Measurements from ENCODE around the gene ZNF358. TPM values are rescaled to one million over a fixed set of nuclear protein-coding genes. Genes with fewer than 3 reads are reported as not detected.

Gene ZNF358
- total RNA-seq, 1 donor from 2014 or later: 27.1 TPM

DNA sequence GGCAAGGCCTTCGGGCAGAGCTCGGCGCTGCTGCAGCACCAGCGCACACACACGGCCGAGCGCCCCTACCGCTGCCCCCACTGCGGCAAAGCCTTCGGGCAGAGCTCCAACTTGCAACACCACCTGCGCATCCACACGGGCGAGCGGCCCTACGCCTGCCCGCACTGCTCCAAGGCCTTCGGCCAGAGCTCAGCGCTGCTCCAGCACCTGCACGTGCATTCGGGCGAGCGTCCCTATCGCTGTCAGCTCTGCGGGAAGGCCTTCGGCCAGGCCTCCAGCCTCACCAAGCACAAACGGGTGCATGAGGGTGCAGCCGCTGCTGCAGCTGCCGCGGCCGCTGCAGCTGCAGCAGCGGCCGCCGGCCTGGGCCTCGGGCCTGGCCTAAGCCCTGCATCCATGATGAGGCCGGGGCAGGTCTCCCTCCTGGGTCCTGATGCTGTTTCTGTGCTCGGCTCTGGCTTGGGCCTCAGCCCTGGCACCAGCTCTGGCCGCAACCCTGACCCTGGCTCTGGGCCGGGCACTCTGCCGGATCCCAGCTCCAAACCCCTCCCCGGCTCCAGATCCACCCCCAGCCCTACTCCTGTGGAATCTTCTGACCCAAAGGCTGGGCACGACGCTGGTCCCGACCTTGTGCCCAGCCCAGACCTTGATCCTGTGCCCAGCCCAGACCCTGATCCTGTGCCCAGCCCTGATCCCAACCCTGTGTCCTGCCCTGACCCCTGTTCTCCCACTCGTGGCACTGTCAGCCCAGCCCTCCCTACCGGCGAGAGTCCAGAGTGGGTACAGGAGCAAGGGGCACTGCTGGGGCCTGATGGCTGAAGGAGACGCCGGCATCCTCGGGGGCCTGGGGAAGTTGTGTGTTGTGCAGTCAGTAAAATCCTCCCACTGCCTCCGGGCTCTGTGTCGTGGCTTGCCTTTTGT lies 4.5 kb downstream of the ZNF358 start:
- DNase-seq (ENCODE audit: low read depth): no peak

DNA sequence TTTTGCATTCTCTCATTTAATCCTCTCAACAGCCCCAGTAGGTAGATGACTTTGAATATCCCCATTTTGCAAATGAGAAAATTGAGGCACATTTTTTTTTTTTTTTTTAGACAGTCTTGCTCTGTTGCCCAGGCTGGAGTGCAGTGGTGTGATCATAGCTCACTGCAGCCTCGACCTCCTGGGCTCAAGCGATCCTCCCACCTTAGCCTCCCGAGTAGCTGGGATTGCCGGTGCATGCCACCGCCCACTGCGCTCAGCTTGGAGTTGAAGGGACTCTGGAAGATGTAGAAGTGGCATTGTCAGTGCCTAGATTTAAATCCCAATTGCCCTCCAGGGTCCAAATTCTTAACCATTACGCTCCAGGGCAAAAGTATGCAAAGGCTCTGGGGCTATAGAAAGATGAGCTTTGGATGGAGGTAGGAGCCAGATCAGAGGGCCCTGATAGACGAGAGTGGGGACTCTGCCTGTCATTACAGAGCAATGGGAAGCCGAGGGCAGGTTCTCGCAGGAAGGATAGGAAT lies 5.7 kb downstream of the ZNF358 start:
- DNase-seq (ENCODE audit: low read depth): no peak

DNA sequence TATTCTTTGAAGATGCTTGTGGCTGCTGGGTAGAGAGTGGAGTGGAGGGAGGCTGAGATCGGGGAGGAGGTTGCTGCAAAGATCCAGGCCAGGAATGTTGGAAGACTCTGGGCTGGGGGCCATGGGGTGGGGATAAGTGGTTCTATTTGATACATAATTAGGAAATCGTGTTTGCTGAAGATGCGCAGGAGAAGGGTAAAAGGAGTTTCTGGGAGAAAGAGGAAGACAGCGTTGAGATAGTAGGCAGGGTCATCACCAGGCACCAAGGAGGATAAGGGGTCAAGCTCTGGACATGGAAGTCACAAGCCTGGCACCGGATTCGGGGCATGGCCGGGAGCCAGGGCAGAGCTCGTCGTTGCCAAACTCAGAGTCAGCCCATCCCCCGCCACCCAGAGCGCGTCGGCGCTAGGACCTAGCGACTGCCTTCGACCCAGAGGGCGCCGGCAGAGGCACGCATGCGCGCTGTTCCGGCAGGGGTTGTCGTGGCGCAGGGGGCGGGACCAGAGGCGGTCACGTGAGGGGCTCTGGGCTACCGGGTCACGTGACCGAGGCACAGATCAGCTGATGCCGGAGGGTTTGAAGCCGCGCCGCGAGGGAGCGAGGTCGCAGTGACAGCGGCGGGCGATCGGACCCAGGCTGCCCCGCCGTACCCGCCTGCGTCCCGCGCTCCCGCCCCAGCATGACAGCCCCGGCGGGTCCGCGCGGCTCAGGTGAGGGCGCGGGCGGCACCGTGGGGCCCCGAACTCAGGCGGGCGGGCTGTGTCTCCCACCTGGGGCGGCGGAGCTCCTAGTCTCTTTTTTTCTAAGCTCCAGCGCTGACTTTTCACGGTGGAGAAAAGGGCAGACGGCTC lies 6.4 kb downstream of the ZNF358 start, which contains the start of gene MCOLN1:
Gene MCOLN1 (plus strand): TSS at position 553 of the 851 bp plus-strand sequence. CDS start 127 bp downstream, at position 680.
- peak; percentile 86 for DNase-seq (ENCODE audit: low read depth)

DNA sequence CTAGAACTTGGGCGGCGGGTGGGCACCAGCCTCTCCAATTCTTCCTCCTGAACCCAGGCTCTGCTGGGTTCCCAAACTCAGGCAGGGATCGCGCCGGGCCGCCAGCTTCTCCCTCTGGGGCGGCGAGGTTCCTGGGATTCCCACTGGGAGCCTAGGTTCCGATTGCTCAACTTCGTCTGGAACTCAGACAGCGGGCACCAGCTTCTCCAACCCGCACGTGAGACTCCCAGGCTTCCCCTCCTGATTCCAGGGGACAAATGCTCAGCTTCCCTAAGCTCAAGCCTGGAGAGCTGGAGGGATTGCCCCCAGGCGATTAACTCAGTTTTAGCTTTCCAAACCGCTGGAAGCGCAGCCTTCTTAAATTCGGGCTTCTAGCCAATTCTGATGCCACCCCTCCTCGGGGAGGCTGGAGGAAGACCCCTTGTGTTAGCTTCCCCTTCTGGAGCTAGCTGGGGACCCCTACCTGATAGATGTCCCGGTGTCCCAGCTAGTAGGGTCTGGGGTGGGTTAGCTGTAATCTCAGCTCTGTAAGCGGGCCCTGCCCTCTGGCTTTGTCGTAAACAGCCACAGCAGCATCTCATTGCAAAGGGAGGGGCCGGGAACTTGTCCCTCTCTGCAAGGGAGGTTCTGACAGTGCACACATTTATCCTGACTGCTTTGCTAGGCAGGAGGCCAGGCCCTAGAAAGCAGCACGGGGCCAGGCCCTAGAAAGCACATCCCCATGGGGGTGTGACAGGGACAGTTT lies 7.2 kb downstream of the ZNF358 start:
- peak; percentile 9 for DNase-seq (ENCODE audit: low read depth)

DNA sequence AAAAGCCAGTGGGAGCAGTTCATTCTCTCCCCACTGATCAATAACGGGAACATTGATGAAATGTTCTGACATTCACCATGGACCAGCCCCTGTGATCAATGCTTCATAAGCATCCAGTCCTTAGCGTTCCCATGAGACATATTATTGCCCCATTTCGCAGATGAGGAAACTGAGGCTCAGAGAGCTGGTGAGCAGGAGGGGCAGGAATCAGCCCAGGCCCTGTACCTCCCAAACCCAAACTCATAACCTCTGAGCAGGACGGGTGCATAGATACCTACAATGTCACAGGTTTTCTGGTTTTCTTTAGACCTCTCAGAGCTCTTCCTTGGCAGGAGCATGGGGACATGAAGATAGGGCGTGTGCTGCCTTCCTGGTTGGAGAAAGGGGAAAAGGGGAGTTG lies 8.6 kb downstream of the ZNF358 start:
- no peak for DNase-seq (ENCODE audit: low read depth)

DNA sequence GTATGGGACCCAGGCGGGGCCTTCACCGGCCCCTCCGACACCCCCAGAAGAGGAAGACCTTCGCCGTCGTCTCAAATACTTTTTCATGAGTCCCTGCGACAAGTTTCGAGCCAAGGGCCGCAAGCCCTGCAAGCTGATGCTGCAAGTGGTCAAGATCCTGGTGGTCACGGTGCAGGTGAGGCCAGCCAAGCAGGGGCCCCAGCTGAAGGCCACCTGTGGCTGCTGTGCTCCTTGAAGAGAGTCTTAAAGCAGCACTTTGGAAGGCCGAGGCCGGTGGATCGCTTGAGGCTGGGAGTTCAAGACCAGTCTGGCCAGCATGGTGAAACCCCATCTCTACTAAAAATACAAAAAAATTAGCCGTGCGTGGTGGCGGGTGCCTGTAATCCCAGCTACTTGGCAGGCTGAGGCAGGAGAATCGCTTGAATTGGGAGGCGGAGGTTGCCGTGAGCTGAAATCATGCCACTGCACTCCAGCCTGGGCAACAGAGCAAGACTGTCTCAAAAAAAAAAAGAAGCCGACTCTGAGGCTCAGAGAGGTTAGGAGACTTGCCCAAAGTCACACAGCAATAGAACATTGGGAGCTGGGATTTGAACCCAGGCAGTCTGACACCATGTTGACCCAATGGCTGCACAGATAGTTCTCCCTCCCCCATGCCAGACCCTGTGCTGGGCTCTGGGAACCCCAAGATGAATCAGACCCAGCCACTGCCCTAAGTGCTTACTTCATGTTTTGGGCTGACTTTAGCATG lies 9.3 kb downstream of the ZNF358 start:
- DNase-seq (ENCODE audit: low read depth): no peak

DNA sequence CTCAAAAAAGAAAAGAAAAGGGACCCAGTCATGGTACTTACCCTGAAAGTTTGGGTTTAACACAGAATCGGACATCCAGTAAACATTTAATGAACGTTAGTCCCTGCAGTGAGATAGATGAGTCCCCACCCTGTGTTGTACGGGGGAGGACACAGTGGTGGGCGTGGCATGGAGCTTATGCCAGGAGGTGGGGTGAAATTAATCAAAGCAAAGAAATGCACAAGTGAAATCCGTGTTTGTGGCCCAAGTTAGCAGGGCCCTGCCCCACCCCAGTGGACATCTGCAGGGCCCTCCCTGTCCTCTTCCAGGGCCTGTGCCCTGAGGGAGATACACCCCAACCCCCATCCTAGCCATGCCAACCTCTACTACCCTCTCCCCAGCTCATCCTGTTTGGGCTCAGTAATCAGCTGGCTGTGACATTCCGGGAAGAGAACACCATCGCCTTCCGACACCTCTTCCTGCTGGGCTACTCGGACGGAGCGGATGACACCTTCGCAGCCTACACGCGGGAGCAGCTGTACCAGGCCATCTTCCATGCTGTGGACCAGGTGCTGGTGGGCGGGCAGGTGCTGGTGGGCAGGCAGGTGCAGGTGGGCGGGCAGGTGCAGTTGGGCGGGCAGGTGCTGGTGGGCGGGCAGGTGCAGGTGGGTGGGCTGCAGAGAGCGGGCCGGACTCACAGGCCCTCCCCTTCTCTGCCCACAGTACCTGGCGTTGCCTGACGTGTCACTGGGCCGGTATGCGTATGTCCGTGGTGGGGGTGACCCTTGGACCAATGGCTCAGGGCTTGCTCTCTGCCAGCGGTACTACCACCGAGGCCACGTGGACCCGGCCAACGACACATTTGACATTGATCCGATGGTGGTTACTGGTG lies 10.4 kb downstream of the ZNF358 start:
- DNase-seq (ENCODE audit: low read depth): no peak

DNA sequence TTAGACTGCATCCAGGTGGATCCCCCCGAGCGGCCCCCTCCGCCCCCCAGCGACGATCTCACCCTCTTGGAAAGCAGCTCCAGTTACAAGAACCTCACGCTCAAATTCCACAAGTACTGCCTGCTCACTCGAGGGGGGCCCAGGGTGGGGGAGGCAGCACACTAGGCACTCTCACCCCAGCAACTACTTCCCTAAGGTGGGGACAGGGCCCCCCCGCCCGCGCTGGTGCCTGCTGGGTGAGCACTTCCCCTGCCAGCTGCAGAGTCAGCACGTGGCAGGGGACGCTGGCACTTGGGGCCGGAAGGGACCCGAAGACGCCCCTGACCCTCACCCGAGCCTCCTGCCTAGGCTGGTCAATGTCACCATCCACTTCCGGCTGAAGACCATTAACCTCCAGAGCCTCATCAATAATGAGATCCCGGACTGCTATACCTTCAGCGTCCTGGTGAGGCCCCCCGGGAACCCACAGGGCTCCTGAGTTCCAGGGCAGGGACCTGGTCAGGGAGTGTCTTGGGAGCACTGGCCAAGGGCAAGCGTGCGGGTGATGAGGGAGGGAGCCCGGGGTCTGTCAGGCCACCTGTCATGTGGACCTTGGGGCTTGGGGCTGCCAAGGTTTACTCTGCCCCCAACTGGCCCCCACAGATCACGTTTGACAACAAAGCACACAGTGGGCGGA lies 11.8 kb downstream of the ZNF358 start:
- no peak for DNase-seq (ENCODE audit: low read depth)

DNA sequence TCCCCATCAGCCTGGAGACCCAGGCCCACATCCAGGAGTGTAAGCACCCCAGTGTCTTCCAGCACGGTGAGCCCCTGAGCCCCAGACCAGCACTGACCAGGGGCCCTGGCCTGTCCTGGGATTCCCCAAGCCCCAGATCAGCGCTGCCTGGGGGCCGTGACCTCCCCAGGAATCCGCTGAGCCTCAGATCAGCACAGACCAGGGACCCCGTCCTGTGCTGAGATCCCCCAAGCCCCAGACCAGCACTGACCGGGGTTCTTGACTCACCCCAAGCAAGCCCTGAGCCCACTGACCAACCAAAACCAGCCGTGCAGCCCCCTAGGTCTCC lies 12.3 kb downstream of the ZNF358 start:
- no peak for DNase-seq (ENCODE audit: low read depth)

DNA sequence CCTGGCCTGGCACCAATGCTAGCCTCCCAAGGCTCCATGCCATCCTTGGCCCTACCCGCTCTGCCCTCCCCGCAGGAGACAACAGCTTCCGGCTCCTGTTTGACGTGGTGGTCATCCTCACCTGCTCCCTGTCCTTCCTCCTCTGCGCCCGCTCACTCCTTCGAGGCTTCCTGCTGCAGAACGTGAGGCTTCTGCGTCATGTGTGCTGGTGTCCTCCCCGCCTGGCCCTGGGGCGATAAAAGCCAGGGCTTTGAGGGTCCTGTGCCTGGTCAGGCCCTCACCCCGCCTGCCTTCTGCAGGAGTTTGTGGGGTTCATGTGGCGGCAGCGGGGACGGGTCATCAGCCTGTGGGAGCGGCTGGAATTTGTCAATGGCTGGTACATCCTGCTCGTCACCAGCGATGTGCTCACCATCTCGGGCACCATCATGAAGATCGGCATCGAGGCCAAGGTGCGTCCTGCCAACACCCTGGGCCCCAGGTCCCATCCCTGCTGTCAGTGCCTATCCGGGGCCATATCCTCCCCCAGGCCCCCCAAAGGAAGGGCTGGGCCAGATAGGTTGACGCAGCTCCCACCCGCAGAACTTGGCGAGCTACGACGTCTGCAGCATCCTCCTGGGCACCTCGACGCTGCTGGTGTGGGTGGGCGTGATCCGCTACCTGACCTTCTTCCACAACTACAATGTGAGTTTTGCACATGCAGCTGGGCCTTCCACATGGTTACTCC lies 12.8 kb downstream of the ZNF358 start:
- no peak for DNase-seq (ENCODE audit: low read depth)

DNA sequence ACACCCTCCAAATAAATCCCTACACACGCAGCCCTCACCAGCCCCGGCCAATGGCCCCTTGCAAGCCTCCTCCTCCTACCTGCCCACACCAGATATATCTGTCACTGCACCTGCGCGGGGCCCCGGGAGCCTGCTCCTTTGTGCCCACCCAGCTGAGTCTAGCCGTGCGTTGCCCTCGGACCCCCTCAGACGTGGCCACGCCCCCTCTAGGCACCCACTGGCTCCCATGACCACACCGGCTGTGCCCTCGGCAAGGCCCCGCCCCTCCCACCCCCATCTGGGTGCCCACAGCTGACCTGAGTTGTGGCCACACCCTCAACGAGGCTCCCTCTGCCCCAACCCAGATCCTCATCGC lies 13.3 kb downstream of the ZNF358 start:
- no peak for DNase-seq (ENCODE audit: low read depth)

DNA sequence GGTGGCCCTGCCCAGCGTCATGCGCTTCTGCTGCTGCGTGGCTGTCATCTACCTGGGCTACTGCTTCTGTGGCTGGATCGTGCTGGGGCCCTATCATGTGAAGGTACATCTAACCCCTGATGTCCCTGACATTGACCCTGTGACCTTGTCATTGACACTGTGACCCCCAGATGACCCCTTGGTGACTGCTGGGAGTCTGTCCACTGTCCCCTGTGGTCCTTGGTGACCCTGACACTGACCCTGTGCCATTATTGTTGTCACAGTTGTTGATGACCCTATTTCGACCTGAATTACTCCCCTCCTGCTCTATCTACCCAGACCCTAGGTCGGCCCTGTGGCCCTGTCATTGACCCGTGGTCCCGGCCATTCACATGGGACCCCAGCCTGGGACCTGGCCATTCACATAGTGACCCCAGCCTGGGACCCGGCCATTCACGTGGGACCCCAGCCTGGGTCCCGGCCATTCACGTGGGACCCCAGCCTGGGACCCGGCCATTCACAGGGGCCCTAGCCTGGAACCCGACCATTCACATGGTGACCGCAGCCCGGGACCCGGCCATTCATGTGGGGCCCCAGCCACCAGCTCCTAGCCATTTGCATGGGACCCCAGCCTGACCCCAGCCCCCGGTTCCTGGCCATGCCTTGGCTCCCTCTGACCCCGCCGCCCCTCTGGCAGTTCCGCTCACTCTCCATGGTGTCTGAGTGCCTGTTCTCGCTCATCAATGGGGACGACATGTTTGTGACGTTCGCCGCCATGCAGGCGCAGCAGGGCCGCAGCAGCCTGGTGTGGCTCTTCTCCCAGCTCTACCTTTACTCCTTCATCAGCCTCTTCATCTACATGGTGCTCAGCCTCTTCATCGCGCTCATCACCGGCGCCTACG lies 13.9 kb downstream of the ZNF358 start:
- DNase-seq (ENCODE audit: low read depth): no peak

DNA sequence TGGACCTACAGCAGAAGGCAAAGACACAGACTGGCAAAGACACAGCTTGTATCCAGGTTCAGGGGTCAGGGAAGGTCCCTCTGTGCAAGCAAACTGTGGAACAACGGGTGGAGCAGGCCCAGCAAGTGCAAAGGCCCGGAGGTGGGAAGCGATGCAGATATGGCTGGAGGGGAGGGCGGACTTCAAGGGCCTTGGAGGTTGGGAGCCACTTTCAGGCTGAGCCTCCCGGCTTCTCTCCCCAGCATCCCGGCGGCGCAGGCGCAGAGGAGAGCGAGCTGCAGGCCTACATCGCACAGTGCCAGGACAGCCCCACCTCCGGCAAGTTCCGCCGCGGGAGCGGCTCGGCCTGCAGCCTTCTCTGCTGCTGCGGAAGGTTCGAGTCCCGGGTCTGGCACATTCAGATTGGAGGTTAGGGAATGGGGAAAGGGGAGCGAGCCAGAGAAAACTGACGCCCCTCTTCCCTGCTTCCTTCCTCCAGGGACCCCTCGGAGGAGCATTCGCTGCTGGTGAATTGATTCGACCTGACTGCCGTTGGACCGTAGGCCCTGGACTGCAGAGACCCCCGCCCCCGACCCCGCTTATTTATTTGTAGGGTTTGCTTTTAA lies 17.5 kb downstream of the ZNF358 start:
- DNase-seq (ENCODE audit: low read depth): no peak

DNA sequence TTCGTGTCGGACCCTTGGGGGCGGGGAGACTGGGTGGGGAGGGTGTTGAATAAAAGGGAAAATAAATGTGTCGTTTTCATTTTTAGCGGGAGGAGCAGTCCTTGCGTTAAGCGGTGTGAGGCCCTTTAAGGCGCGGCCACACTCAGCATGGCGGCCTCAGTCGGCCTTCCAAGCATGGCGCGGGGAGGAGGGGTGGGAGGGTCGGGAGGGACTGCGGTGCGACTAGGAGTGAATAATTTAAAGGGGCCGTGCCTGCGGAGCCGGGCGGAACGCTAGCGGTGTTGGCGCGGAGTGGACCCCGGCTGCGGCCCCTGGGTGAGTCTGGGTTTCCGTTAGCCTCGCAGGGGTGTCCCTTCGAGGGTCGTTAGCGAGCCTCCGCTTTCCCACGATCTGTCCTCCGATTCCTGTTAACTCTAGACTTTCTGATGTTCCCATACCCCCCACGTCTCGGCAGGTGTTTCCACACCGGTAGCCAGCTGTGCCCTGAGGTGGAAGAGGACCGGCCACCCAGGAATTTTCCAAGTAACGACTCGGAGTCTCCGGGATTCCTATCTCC lies 18.1 kb downstream of the ZNF358 start:
- peak; percentile 70 for DNase-seq (ENCODE audit: low read depth)

DNA sequence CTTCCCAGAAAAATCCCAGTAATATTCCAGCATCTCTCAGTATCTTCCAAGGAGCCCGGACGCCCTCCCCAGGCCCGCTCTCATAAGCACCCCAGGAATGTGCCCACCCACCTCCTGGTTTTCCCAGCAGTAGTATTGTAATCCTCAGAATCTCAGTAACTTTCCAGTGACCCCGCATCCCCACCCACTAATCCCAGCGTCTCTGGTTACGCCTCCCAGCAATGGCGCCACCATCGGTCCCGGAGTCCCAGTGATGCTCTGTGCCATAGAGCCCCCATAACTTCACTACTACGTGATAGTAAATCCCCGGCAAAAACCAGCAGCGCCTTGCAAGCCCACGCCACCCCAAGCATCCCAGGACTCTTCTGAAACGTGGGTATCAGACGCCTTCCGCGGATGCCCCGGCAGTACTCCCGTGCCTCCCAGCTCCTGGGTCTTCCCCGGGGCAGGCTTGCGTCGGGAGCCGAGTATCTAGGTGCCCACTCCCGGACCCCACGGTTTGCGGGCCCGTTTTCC lies 18.7 kb downstream of the ZNF358 start:
- peak; percentile 67 for DNase-seq (ENCODE audit: low read depth)

DNA sequence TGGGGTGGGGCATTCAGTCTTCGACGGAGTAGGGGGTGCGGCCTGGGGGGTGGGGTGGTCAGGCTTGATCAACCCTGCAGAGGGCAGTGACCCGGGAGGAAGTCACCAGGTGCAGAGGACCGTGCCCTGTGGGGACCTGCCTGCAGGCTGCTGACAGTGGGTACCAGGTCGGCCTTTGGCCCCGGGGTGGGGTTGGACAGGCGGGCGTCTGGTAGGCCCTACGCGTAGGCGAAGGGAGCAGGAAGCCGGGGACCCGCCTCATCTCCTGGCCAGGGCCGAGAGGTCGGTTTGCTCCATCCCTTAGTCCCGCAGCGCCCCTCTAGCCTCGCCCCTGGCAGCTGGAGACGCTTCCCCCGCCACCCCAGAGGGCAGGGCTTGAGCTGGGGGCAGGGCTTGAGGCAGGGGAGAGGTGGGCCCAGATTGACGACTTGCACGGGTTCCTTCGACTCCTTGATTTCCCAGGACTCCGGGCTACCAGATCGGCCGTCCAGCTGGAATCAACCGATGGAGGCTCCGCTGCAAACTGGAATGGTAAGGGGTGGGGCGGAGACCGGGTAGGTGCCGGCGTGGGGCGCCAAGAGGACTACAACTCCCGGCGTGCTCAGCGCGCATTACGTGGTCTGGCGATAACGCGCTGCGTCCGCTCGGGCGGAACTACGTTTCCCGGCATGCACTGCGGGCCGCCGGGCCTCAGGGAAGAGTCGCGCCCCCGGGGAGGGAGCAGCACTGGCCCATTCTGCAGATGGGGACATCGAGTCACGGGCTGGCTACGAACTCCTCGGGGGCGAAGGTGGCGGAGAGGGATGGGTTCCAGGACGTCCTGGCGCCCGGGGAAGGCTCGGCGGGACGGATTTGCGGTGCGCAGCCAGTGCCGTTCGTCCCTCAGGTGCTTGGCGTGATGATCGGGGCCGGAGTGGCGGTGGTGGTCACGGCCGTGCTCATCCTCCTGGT lies 19.4 kb downstream of the ZNF358 start, which contains the start of gene PNPLA6:
Gene PNPLA6 (plus strand): TSS at position 671 of the 951 bp plus-strand sequence. CDS start 72 bp downstream, at position 743.
- DNase-seq (ENCODE audit: low read depth): peak; percentile 81
